SK-N-SH treated with all-trans-retinoic acid at 6 μM for 48 hours (cell line): ENCODE measurements around the gene WHRN.

Experiments used
- GLIS3 ChIP-seq: fragments of 250-450 bp; sonication (Bioruptor Pico); IDR thresholded peaks from 2 replicates; pipeline ENCODE4 v1.5.0; 2020; ENCODE audit warnings: mild to moderate bottlenecking, moderate library complexity
- RARB ChIP-seq: fragments of 250-450 bp; sonication (Bioruptor Pico); IDR thresholded peaks from 2 replicates; pipeline ENCODE4 v1.8.0; 2021; ENCODE audit warnings: mild to moderate bottlenecking, moderate library complexity
- ZFP30 ChIP-seq: fragments of 450-650 bp; formaldehyde crosslinking; IDR thresholded peaks from 2 replicates; pipeline ENCODE4 v1.5.0; 2022; ENCODE audit warnings: mild to moderate bottlenecking, moderate library complexity

- no peak for TF ChIP-seq ZFP30 (CRISPR knock-in tag)
- TF ChIP-seq GLIS3: no peak
- TF ChIP-seq RARB (CRISPR knock-in tag): no peak
These were observed 94.4 kb downstream of the WHRN start for GRCh38 chr9:114410910-114411309.
